K562 (cell line): ENCODE data around the gene TIGD1. TPM values are rescaled to one million over a fixed set of nuclear protein-coding genes. Genes with fewer than 3 reads are reported as not detected.

ENCODE experiments used
- CAMTA2 ChIP-seq: fragments of 250-450 bp; sonication (Bioruptor Pico); conservative IDR thresholded peaks from 2 replicates; pipeline ENCODE4 v1.5.1; 2022
- CHD7 ChIP-seq: fragments of 200-600 bp; sonication (generic); IDR thresholded peaks from one replicate; pipeline ENCODE4 v1.6.1; 2012; ENCODE audit warnings: mild to moderate bottlenecking, low read depth, low read length, inconsistent platforms
- CLOCK ChIP-seq: fragments of 250-450 bp; sonication (Bioruptor Pico); IDR thresholded peaks from 2 replicates; pipeline ENCODE4 v1.4.0; 2020; ENCODE audit warnings: mild to moderate bottlenecking, moderate library complexity, borderline replicate concordance
- E2F4 ChIP-seq: sonication (generic); formaldehyde crosslinking; IDR thresholded peaks from 2 replicates; pipeline ENCODE4 v1.8.0; 2022; ENCODE audit warnings: mild to moderate bottlenecking, low read depth, missing genetic modification reagents
- TAF9B ChIP-seq: fragments of 450-650 bp; IDR thresholded peaks from 2 replicates; pipeline ENCODE4 v1.6.1; 2018; ENCODE audit warnings: mild to moderate bottlenecking; ENCODE audit not compliant: partially characterized antibody
- ZBTB33 ChIP-seq: sonication (generic); formaldehyde crosslinking; IDR thresholded peaks from 2 replicates; pipeline ENCODE4 v1.8.1; 2023; ENCODE audit warnings: mild to moderate bottlenecking, missing genetic modification reagents
- ZC3H8 ChIP-seq: fragments of 450-650 bp; IDR thresholded peaks from 2 replicates; pipeline ENCODE4 v1.6.1; 2017
- ZNF316 ChIP-seq: fragments of 450-650 bp; IDR thresholded peaks from 2 replicates; pipeline ENCODE4 v1.6.1; 2016
- ZNF785 ChIP-seq: fragments of 250-450 bp; sonication (Bioruptor Pico); IDR thresholded peaks from 2 replicates; pipeline ENCODE4 v1.4.0; 2020; ENCODE audit warnings: mild to moderate bottlenecking
- polyA plus RNA-seq, 8 experiments: library from polyadenylated mRNA; depleted of rRNA in 4 of 8; stranded (reverse) in 5 of 8; unstranded in 3 of 8; fragments of >200 nt; fragmentation: Nextera tagmentation in 2 of 8; fragmentation: Illumina TruSeq in 1 of 8; extraction: Ambion mirVana in 2 of 8; extraction: Trizol in 1 of 8; gene quantifications; 2 replicates each; pipeline versions ENCODE4 v1.2.1 to v1.2.3, GENCODE V29; 2011 to 2014; ENCODE audit warnings: inconsistent platforms in 1 of 8, missing spikeins in 1 of 8
- total RNA-seq, 7 experiments: library from RNA; depleted of rRNA in 6 of 7; stranded (reverse); fragments of >200 nt in 6 of 7; fragmentation: Illumina TruSeq in 2 of 7; extraction: Trizol in 2 of 7; gene quantifications; 2 replicates each; pipeline versions ENCODE4 v1.2.1 to v1.2.3, GENCODE V29; 2011 to 2021; ENCODE audit warnings: low replicate concordance in 1 of 7

Gene TIGD1
- total and polyA plus RNA-seq, 9 of the 15 experiments (the other 6 are each of a cell fraction or from before 2014, with no cell fraction given): 2.0 to 10.1 (median 6.6) TPM

- no peak for TF ChIP-seq CHD7
- TF ChIP-seq ZBTB33 (CRISPR knock-in tag): no peak
- TF ChIP-seq CLOCK (CRISPR knock-in tag): no peak
- TF ChIP-seq ZNF316: no peak
- no peak for TF ChIP-seq CAMTA2
- TF ChIP-seq TAF9B: no peak
- no peak for TF ChIP-seq ZNF785 (CRISPR knock-in tag)
- no peak for TF ChIP-seq E2F4 (CRISPR knock-in tag)
- TF ChIP-seq ZC3H8: no peak
Observed at GRCh38 chr2:232586943-232587505, 36.7 kb upstream of the TIGD1 start (continued).
